CD4-positive, alpha-beta T cell (primary cell): ENCODE data around the gene ORM1. TPM values are rescaled to one million over a fixed set of nuclear protein-coding genes. Genes with fewer than 3 reads are reported as not detected.

Experiments used
- ATAC-seq: fragments of 200-7000 bp; cut with Tn5 transposase; one replicate; pipeline ENCODE4 v1.10.0; 2022; ENCODE audit warnings: mild to moderate bottlenecking; ENCODE audit not compliant: poor library complexity
- CTCF ChIA-PET: fragments of 350-600 bp; sonication (Branson Sonifier 250); formaldehyde crosslinking; loops from one replicate; lab custom pipeline; 2021; ENCODE audit warnings: antibody characterized with exemption, inconsistent platforms; lab: Charles Lee
- POLR2A ChIA-PET: fragments of 350-600 bp; sonication (Branson Sonifier 250); formaldehyde crosslinking; loops from one replicate; lab custom pipeline; 2021; ENCODE audit warnings: antibody characterized with exemption, inconsistent platforms; lab: Charles Lee
- DNase-seq, 14 experiments: peaks; one replicate each; pipeline ENCODE4 v3.0.0-alpha.2; 2013 to 2020; ENCODE audit warnings: mixed read lengths in 2 of 14
- H3K27ac ChIP-seq, 2 donors: one replicate each; pipeline versions ENCODE4 v1.5.1 to v1.7.0; 2013; ENCODE audit warnings: low read length in 2 of 2, low read depth in 1 of 2, mild to moderate bottlenecking in 1 of 2
- H3K27me3 ChIP-seq, 2 experiments: 1 replicate in 1 of 2; 2 replicates in 1 of 2; pipeline versions ENCODE4 v1.6.1 to v1.7.0; 2013; ENCODE audit warnings: low read length in 2 of 2, control low read depth in 1 of 2, mild to moderate bottlenecking in 1 of 2, moderate library complexity in 1 of 2; ENCODE audit not compliant: insufficient read depth in 2 of 2, control insufficient read depth in 1 of 2
- H3K36me3 ChIP-seq: one replicate; pipeline ENCODE4 v1.6.1; 2013; ENCODE audit warnings: low read length, control low read depth; ENCODE audit not compliant: insufficient read depth
- H3K4me1 ChIP-seq: one replicate; pipeline ENCODE4 v1.6.1; 2013; ENCODE audit warnings: low read length, control low read depth; ENCODE audit not compliant: insufficient read depth
- H3K4me3 ChIP-seq: one replicate; pipeline ENCODE4 v1.5.1; 2013; ENCODE audit warnings: mild to moderate bottlenecking, low read length, moderate library complexity
- H3K9me3 ChIP-seq, 2 experiments: 1 replicate in 1 of 2; 2 replicates in 1 of 2; pipeline versions ENCODE4 v1.6.1 to v1.7.0; 2013; ENCODE audit warnings: low read length in 2 of 2, mild to moderate bottlenecking in 2 of 2, control low read depth in 1 of 2, moderate library complexity in 1 of 2; ENCODE audit not compliant: control insufficient read depth in 1 of 2, insufficient read depth in 1 of 2
- H3K27ac Mint-ChIP-seq: one replicate; pipeline ENCODE4 v1.8.0; 2020; ENCODE audit warnings: mixed read lengths
- H3K27me3 Mint-ChIP-seq: one replicate; pipeline ENCODE4 v1.8.0; 2021; ENCODE audit warnings: mixed read lengths
- H3K36me3 Mint-ChIP-seq: one replicate; pipeline ENCODE4 v1.8.0; 2021; ENCODE audit warnings: low read depth, mixed read lengths
- H3K4me1 Mint-ChIP-seq: one replicate; pipeline ENCODE4 v1.8.0; 2021; ENCODE audit warnings: low read depth, mixed read lengths
- H3K4me3 Mint-ChIP-seq: one replicate; pipeline ENCODE4 v1.8.0; 2020; ENCODE audit warnings: mild to moderate bottlenecking, mixed read lengths
- H3K9me3 Mint-ChIP-seq: one replicate; pipeline ENCODE4 v1.8.0; 2020; ENCODE audit warnings: mixed read lengths
- CTCF ChIP-seq: fragments of 200-600 bp; IDR thresholded peaks from one replicate; pipeline ENCODE4 v1.8.0; 2022; ENCODE audit warnings: antibody characterized with exemption, mild to moderate bottlenecking
- intact Hi-C, 2 experiments: fragments of 100-400 bp; cut with DNase I in 1 of 2; cut with micrococcal nuclease in 1 of 2; formaldehyde crosslinking; loops; one replicate each; pipeline versions ENCODE4 v1.15.1 to v1.9.0; 2023 to 2025; cut with DNase I, micrococcal nuclease
- total RNA-seq, 174 experiments: library from RNA in 2 of 174; stranded (reverse) in 2 of 174; gene quantifications; one replicate each; pipeline ENCODE4 v1.2.3 and lab custom pipeline; 2021 to 2026

The ORM1 gene
- total RNA-seq, 2 experiments from 2014 or later, result not detected

GRCh38 chr9:114314256-114314867 lies 8.5 kb upstream of the ORM1 start:
- Mint-ChIP-seq H3K27ac (no peak overlapping the region), H3K9me3 (no peaks in the 10 kb centered on the region), H3K4me1 (no peaks in the 10 kb centered on the region), H3K36me3 (no peaks in the 10 kb centered on the region), H3K27me3 (peaks cover under 1% of the 10 kb centered on the region), H3K4me3 (no peak overlapping the region)
- no peak for TF ChIP-seq CTCF
- ATAC-seq, result no peak
- intact Hi-C loops, result loop anchor here in 1 of 2 experiments (10.0 kb wide), 1 partner anchor 710 kb away; no protein-coding TSS in a partner anchor
- H3K27ac ChIP-seq, result no peak overlapping the region
- peaks cover 0 to 2% of the 10 kb centered on the region in 2 experiments for H3K27me3 ChIP-seq
- H3K4me1 ChIP-seq, result no peaks in the 10 kb centered on the region
- ChIA-PET POLR2A (no interaction called here), CTCF (no interaction called here)
- H3K9me3 ChIP-seq, result peaks cover 0 to 5% of the 10 kb centered on the region in 2 experiments
- no peak overlapping the region for H3K4me3 ChIP-seq
- no peaks in the 10 kb centered on the region for H3K36me3 ChIP-seq
- no peak for DNase-seq

- no peak overlapping the region for H3K27ac ChIP-seq
- no peak for DNase-seq
These were observed 7.8 kb upstream of the ORM1 start for GRCh38 chr9:114314881-114315722.

More at GRCh38 chr9:114314881-114315722, 7.8 kb upstream of the ORM1 start:
- Mint-ChIP-seq H3K4me1 (no peaks in the 10 kb centered on the region), H3K27me3 (peaks cover 4% of the 10 kb centered on the region), H3K9me3 (no peaks in the 10 kb centered on the region), H3K36me3 (no peaks in the 10 kb centered on the region), H3K27ac (no peak overlapping the region), H3K4me3 (no peak overlapping the region)
- intact Hi-C loops, result loop anchor here in 1 of 2 experiments (10.0 kb wide), 1 partner anchor 710 kb away; no protein-coding TSS in a partner anchor
- TF ChIP-seq CTCF, result no peak
- H3K9me3 ChIP-seq, result peaks cover 0 to 5% of the 10 kb centered on the region in 2 experiments
- ChIA-PET POLR2A (no interaction called here), CTCF (no interaction called here)
- ATAC-seq, result no peak
- peaks cover 0 to 2% of the 10 kb centered on the region in 2 experiments for H3K27me3 ChIP-seq
- no peaks in the 10 kb centered on the region for H3K36me3 ChIP-seq
- H3K4me1 ChIP-seq, result no peaks in the 10 kb centered on the region
- no peak overlapping the region for H3K4me3 ChIP-seq
